ENCODE results near the gene FIBCD1.

The FIBCD1 gene

DNA sequence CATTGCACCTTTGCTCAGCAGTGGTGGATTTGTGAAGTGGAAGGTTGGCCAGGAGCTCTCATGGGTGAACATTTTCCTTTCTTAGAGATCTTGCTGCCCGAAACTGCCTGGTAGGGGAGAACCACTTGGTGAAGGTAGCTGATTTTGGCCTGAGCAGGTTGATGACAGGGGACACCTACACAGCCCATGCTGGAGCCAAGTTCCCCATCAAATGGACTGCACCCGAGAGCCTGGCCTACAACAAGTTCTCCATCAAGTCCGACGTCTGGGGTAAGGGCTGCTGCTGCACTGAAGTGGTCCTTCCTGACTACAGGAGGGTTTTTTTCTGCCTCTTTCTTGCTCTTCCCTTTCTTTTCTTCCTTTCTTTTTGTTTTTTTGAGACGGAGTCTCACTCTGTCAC, 64.3 kb downstream of the FIBCD1 start:
- no peak for DNase-seq

GRCh38 chr9:130873966-130874365, 65.1 kb downstream of the FIBCD1 start:
- DNase-seq = no peak

- DNase-seq = no peak
Measured at GRCh38 chr9:130872912-130873503, 66.0 kb downstream of the FIBCD1 start.

DNA sequence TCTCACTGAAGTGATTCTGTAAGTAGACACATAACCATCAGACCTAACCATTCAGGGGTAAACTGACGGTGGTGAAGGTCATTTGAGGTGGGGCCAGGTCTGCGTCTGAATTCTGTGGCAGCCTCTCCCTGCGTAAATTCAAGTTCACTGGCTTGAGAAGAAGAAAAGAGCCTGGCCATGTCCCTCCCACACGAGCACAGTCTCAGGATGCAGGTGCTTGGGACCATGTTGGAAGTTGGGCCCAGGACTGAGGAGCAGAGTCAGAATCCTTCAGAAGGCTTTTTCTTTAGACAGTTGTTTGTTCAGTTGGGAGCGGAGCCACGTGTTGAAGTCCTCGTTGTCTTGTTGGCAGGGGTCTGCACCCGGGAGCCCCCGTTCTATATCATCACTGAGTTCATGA, 66.5 kb downstream of the FIBCD1 start:
- DNase-seq = no peak

DNA sequence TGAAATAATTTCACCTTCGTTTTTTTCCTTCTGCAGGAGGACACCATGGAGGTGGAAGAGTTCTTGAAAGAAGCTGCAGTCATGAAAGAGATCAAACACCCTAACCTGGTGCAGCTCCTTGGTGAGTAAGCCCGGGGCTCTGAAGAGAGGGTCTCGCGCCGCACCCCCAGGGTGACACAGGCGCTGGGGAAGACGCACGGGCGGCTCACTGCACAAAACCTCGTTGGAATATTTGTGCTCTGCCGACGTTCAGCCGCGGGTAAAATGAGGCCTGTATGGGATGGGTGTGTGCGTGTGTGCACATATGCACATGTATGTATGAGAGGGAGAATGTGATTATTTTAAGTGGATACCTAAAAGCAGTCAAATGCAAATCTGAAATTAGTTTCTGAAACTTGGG, 67.0 kb downstream of the FIBCD1 start:
- no peak for DNase-seq

DNA sequence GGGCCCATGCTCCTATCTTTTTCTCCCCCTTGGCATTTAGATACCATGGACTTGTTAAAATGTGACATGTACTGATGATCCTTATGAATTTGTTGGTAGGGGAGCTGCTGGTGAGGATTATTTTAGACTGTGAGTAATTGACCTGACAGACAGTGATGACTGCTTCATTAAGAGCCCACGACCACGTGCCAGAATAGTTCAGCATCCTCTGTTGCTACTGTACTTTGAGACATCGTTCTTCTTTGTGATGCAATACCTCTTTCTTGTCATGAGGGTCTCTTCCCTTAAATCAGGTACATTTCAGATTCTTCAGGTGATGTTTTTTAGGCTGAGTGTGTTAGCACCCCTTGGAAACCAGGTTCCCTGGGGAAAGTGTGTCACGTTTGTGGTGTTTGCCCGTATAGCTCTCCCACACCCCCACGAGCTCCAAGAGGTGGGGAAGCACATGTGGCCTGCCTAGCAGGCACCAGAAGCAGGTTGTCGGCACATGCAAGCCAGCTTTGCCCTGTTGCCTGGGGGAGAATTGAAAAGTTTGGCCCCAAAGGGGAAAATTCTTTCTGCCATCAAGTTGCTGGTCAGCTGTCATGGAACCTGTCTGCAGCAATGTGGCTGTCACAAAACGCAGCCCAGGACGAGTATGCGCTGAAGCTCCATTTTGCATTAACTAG, 67.5 kb downstream of the FIBCD1 start:
- DNase-seq = no peak

DNA sequence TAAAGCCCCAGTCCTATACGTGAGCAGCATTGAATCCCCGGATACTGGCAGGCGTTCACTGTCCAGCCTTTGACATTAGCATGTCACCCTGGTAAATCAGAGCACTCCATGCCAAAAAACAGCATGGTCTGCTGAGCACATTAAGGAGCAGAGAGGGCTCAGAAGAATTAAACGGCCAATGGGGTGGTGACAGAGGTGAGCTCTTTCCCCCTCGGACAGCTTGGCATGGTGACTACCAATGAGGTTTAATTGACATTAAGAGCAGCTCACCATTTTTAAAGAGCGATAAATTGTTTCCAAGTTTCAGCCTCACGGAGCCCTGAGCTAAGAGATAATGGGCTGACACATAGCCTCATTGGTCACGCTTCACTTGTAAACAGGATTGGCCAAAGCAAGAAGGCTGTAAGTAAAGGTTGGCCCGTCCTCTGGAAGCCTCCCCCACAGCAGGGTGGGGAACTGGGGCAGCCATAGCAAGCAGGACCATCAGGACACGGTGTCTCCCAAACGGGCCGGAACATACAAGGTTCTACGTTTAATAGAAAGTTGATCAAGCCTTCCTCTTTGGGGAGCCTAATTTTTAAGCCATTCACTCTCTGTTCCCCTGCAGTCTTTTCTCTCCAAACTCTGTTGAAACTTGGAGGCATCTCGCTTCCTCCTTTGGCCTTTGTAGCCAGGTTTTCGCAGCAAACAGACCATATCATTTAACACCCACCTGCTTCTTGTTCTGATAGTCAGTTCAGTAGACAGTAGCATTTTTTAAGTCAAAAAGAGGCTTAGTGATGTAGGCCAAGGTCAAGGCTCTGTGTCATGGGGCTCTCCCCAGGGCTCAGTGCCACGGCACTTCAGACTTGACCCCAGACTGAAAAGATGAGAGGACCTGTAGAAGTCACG, 68.3 kb downstream of the FIBCD1 start:
- no peak for DNase-seq

DNA sequence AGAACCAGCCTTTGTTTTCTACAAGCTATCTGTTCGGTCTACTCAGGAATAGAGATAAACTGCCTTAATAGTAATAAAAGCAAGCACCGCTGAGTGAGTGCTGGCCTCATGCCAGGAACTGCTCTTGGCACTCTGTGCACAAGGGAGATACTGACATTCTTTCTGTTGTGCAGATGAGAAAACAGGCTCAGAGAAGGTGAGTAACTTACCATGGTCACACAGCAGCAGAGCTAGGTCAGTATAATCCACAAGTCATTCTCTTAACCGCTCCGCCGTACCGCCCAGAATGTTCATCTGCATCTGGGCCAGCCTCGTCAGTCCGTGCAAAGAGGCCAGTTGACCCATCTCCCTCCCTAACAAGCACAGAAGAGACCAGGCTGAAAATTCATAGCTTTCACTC, 69.8 kb downstream of the FIBCD1 start:
- DNase-seq = no peak

DNA sequence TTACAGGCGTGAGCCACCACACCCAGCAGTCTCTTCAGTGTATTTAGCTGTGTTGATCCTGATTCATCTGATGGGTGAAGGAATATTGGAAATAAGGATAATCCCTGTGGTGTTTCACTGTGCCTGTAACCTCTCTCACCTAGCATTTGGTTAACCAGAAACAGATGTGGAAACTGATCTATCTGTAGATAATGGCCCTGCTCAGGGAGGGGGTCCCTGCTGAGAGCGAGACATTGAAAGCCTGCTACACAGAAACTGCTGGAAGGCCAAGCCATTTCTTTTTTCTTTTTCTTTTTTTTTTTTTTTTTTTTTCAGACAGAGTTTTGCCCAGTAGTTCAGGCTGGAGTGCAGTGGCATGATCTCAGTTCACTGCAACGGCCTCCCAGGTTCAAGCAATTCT, 70.8 kb downstream of the FIBCD1 start:
- no peak for DNase-seq

DNA sequence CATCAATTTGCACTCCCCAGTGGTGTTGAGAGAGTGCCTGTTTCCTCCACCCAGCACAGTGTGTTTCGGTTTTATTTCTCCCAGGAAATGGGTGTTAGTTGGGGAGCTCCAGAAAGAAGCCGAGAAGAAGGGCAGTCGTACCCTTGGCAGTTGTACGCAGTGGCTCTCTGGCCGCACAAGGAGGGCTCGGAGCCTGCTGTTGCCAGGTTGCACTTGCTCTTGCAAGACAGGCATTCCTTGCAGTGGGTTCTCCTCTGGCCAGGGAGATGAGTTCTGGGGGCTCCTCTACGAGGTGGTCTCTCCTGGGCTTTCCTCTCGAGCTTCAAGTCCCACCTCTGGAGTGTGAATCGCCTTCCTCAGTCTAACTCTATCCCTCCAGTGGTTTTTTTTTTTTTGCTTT, 71.5 kb downstream of the FIBCD1 start:
- no peak for DNase-seq

- DNase-seq = no peak
Measured at GRCh38 chr9:130866474-130866965, 72.5 kb downstream of the FIBCD1 start.

DNA sequence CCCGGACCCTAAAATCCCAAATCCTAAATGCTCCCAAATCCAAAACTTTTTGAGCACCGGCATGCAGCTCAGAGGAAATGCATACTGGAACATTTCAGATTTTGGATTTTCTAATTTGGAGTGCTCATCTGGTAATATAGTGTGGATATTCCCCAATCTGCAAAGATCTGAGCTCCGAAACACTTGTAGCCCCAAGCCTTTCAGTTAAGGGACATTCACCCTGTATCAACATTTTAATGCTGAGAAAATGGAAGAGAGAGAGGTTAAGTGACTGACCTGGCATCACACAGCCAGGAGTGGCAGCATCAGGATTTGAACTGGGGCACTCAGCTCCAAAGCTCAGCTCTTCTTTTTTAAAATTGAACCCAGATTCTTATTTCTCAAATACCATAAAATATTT, 73.1 kb downstream of the FIBCD1 start:
- DNase-seq = no peak

GRCh38 chr9:130864541-130864940, 74.5 kb downstream of the FIBCD1 start:
- DNase-seq = no peak

GRCh38 chr9:130862747-130863146, 76.3 kb downstream of the FIBCD1 start:
- DNase-seq = no peak

- no peak for DNase-seq
Measured at GRCh38 chr9:130862217-130862616, 76.8 kb downstream of the FIBCD1 start.

- no peak for DNase-seq
Measured at GRCh38 chr9:130861372-130862180, 77.5 kb downstream of the FIBCD1 start.

DNA sequence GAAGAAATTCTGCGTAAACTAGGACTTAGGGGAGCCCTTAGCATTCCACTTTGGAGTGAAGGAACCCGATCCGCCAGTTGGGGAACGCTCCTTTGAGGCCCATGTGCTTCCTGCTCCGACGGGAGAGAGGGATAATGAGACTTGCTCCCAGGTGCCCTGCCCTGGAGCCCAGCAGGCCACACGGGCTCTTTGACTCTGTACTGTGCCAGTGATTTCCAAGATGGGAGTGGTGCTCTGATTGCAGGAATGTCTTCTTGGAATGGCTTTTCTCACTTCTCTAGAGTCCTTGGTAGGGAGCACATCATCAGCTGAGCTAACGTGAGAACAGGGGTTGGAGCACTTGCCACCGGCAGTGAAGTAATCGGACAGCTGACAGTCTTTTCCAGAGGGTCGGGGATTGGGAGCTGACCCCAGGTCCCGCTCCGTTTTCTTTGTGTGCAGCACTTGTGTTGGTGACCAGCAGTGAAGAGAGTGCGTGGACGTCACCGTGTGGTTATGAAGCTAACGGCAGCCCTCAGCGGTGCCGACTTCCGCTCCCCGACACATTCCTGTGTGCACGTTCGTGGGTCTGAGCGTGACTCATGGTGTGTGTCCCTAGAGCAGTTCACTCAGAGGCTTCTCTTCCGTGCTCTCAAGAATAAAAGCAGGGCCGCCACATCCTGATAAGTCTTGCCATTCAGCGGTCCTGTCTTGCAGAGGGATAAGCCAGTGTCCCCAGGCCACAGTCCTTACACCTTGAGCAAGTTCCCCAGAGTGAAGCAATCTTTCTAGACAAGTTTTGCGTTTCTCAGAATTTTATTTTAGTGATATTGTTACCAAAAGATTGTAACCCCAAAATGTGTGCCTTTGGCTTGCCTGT, 78.4 kb downstream of the FIBCD1 start:
- no peak for DNase-seq

DNA sequence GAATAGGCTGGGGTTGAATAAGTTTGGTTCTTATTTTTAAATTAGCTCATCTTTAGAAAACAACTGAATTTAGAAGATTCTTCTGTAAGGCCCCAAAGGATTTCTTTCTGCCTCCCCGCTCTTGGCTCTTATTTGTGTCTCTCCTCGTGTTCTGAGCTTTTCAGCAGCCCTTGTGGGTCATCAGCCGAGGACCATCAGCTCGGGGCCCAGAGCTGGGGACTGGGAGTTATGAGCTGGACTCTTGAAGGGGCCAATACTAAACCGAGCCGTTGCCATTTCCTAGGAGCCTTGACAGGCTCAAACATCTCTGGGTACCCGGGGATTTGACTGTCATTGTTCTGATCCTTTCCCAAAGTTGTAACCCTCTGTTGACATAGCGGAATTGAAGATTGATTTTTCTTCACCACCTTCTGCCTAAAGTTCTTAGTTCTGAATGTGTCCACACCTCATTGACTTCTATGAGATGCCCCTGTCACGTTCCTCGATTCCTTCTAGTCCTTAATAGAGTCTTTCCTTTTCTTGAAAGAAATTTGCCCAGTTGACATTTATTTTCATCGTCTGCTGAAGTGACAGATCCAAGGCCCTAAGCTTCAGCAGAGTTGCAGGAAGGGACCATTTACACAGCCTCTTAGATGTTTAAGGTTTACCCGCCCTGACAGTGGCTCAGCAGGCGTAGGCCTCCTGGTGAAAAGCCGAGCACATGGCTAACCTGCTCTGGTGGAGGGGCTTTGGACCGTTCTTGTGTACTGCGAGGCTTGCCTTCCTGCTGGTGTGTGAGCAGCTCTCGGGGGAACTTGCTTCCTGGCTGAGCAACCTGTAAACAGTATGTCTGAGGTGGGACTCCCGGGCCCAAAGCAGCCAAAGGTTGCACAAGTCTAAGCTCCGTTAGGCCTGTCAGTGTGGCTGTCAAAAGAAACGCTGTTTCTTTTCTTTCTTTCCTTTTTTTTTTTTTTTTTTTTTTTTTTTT, 80.0 kb downstream of the FIBCD1 start:
- no peak for DNase-seq

GRCh38 chr9:130857864-130858738, 80.9 kb downstream of the FIBCD1 start:
- DNase-seq = no peak

- no peak for DNase-seq
Measured at GRCh38 chr9:130856474-130856873, 82.6 kb downstream of the FIBCD1 start.
